Panc1 (cell line): ENCODE measurements around the gene ZNF282.
"Not testable (repeated sequence)": the region's sequence is repeated elsewhere in the genome, so short reads cannot be mapped to it uniquely, and the experiment has no call there.

Source experiments
- CTCF ChIP-seq: fragments of 450-650 bp; IDR thresholded peaks from 2 replicates; pipeline ENCODE4 v1.5.1; 2017; ENCODE audit warnings: mild to moderate bottlenecking
- POLR2AphosphoS5 ChIP-seq: IDR thresholded peaks from 2 replicates; pipeline ENCODE4 v1.6.1; 2012; ENCODE audit warnings: mild to moderate bottlenecking, low read depth, low read length, moderate library complexity
- REST ChIP-seq, 2 experiments: IDR thresholded peaks; 2 replicates each; pipeline ENCODE4 v1.6.1; 2011 to 2012; ENCODE audit warnings: low read depth in 2 of 2, control low read depth in 1 of 2, low read length in 1 of 2, mild to moderate bottlenecking in 1 of 2, moderate library complexity in 1 of 2; ENCODE audit not compliant: insufficient read depth in 1 of 2
- SIN3A ChIP-seq: IDR thresholded peaks from 2 replicates; pipeline ENCODE4 v1.6.1; 2012; ENCODE audit warnings: low read depth, mild to moderate bottlenecking, low read length, moderate library complexity, borderline replicate concordance; ENCODE audit not compliant: insufficient read depth

- TF ChIP-seq POLR2AphosphoS5; CTCF; SIN3A; REST (IDR thresholded peaks at IDR 0.05; ENCODE audit: insufficient read depth in 1 of 2, low read depth in 2 of 2, low read length in 1 of 2): not testable (repeated sequence)
These were observed 31.0 kb downstream of the ZNF282 start for GRCh38 chr7:149226366-149226765.
